Astrocyte of the cerebellum (primary cell): Measurements from ENCODE around the gene OXSR1.
"Not testable (repeated sequence)": the region's sequence is repeated elsewhere in the genome, so short reads cannot be mapped to it uniquely, and the experiment has no call there.

Source experiments
- DNase-seq: peaks from one replicate; pipeline ENCODE4 v3.0.0-alpha.2; 2011; ENCODE audit warnings: low read depth
- H3K4me3 ChIP-seq: 2 replicates; pipeline ENCODE4 v1.5.1; 2011; ENCODE audit warnings: mild to moderate bottlenecking, low read depth, low read length, moderate library complexity
- CTCF ChIP-seq: IDR thresholded peaks from 2 replicates; pipeline ENCODE4 v1.5.1; 2012; ENCODE audit warnings: low read length, low read depth, moderate library complexity, mild to moderate bottlenecking; ENCODE audit errors: missing control alignments
- in situ Hi-C: cut with HindIII; loops from 2 replicates; pipeline ENCODE4 v1.10.0; 2017; ENCODE audit warnings: low sequenced_read_pairs

The OXSR1 gene

GRCh38 chr3:38177181-38177580, 11.8 kb downstream of the OXSR1 start:
- DNase-seq, result no peak
- in situ Hi-C loops, result no loop called here
- TF ChIP-seq CTCF, result no peak
- H3K4me3 ChIP-seq, result no peak overlapping the region

- in situ Hi-C loops, result no loop called here
- H3K4me3 ChIP-seq, result no peak overlapping the region
- TF ChIP-seq CTCF, result no peak
- DNase-seq, result no peak
Observed at GRCh38 chr3:38186781-38187180, 21.4 kb downstream of the OXSR1 start.

- no peak for DNase-seq
- no peak overlapping the region for H3K4me3 ChIP-seq
- in situ Hi-C loops, result no loop called here
- no peak for TF ChIP-seq CTCF
Observed at GRCh38 chr3:38190481-38190881, 25.1 kb downstream of the OXSR1 start.

GRCh38 chr3:38202931-38203330, 37.6 kb downstream of the OXSR1 start:
- H3K4me3 ChIP-seq, in situ Hi-C loops, DNase-seq: not testable (repeated sequence)

- DNase-seq, result no peak
- no peak overlapping the region for H3K4me3 ChIP-seq
- TF ChIP-seq CTCF, result no peak
- in situ Hi-C loops, result no loop called here
Observed at GRCh38 chr3:38203690-38204089, 38.4 kb downstream of the OXSR1 start.

- in situ Hi-C loops, result no loop called here
- H3K4me3 ChIP-seq, result no peak overlapping the region
- TF ChIP-seq CTCF, result no peak
- no peak for DNase-seq
Observed at GRCh38 chr3:38204599-38205471, 39.5 kb downstream of the OXSR1 start.

- in situ Hi-C loops, result no loop called here
- no peak for DNase-seq
- H3K4me3 ChIP-seq, result no peak overlapping the region
- TF ChIP-seq CTCF, result no peak
Observed at GRCh38 chr3:38205472-38205805, 40.1 kb downstream of the OXSR1 start.
